VCaP (cell line): ENCODE results near the gene SGF29.
"Not testable (repeated sequence)": the region's sequence is repeated elsewhere in the genome, so short reads cannot be mapped to it uniquely, and the experiment has no call there.

Source experiments
- H3K27ac ChIP-seq: fragments of 450-650 bp; 2 replicates; pipeline ENCODE4 v1.5.1; 2017
- CTCF ChIP-seq: fragments of 450-650 bp; conservative IDR thresholded peaks from 2 replicates; pipeline ENCODE4 v1.5.1; 2017; ENCODE audit warnings: mild to moderate bottlenecking, moderate library complexity

SGF29 gene

GRCh38 chr16:28596115-28596630 lies 42.5 kb downstream of the SGF29 start:
- no peak overlapping the region for H3K27ac ChIP-seq
- TF ChIP-seq CTCF = no peak

GRCh38 chr16:28596840-28597691 lies 43.3 kb downstream of the SGF29 start, which contains the start of gene SULT1A2:
TSS of gene SULT1A2 (minus strand) at chr16:28597050. CDS start at chr16:28595930, 1,120 bp downstream.
- H3K27ac ChIP-seq = no peak within 1 kb of the TSS
- TF ChIP-seq CTCF = no peak

- TF ChIP-seq CTCF = no peak
- no peak overlapping the region for H3K27ac ChIP-seq
These were observed 44.1 kb downstream of the SGF29 start for GRCh38 chr16:28597692-28598261.

- not testable (repeated sequence) for H3K27ac ChIP-seq
These were observed 45.9 kb downstream of the SGF29 start for GRCh38 chr16:28599377-28600285.

- not testable (repeated sequence) for H3K27ac ChIP-seq
These were observed 47.2 kb downstream of the SGF29 start for GRCh38 chr16:28600965-28601364.

- H3K27ac ChIP-seq = not testable (repeated sequence)
These were observed 47.9 kb downstream of the SGF29 start for GRCh38 chr16:28601589-28601988.

GRCh38 chr16:28602062-28602461 lies 48.3 kb downstream of the SGF29 start:
- peak overlapping the region; percentile 31; the same call in 1 of the 2 replicates for H3K27ac ChIP-seq

- no peak for TF ChIP-seq CTCF
- peak overlapping the region; percentile 31; the same call in 1 of the 2 replicates for H3K27ac ChIP-seq
These were observed 48.8 kb downstream of the SGF29 start for GRCh38 chr16:28602529-28602928.

GRCh38 chr16:28603381-28604185 lies 49.9 kb downstream of the SGF29 start:
- TF ChIP-seq CTCF = no peak
- peak overlapping the region; percentile 31; the same call in 1 of the 2 replicates for H3K27ac ChIP-seq
